SK-N-SH treated with all-trans-retinoic acid at 6 μM for 48 hours (cell line): ENCODE measurements around the gene HOXB13.

ENCODE experiments used
- GLIS3 ChIP-seq: fragments of 250-450 bp; sonication (Bioruptor Pico); IDR thresholded peaks from 2 replicates; pipeline ENCODE4 v1.5.0; 2020; ENCODE audit warnings: mild to moderate bottlenecking, moderate library complexity
- PPARA ChIP-seq: fragments of 250-450 bp; sonication (Bioruptor Pico); IDR thresholded peaks from 2 replicates; pipeline ENCODE4 v1.5.0; 2020; ENCODE audit warnings: mild to moderate bottlenecking, borderline replicate concordance
- RARB ChIP-seq: fragments of 250-450 bp; sonication (Bioruptor Pico); IDR thresholded peaks from 2 replicates; pipeline ENCODE4 v1.8.0; 2021; ENCODE audit warnings: mild to moderate bottlenecking, moderate library complexity
- ZFP3 ChIP-seq: fragments of 250-450 bp; sonication (Bioruptor Pico); IDR thresholded peaks from 2 replicates; pipeline ENCODE4 v1.5.0; 2020; ENCODE audit warnings: mild to moderate bottlenecking, moderate library complexity
- ZFP30 ChIP-seq: fragments of 450-650 bp; formaldehyde crosslinking; IDR thresholded peaks from 2 replicates; pipeline ENCODE4 v1.5.0; 2022; ENCODE audit warnings: mild to moderate bottlenecking, moderate library complexity
- ZNF565 ChIP-seq: fragments of 450-650 bp; formaldehyde crosslinking; conservative IDR thresholded peaks from 2 replicates; pipeline ENCODE4 v1.5.0; 2020; ENCODE audit warnings: low read depth, mild to moderate bottlenecking, moderate library complexity
- ZNF70 ChIP-seq: fragments of 450-650 bp; formaldehyde crosslinking; IDR thresholded peaks from 2 replicates; pipeline ENCODE4 v1.5.0; 2020; ENCODE audit warnings: mild to moderate bottlenecking, moderate library complexity
- ZNF8 ChIP-seq: fragments of 450-650 bp; formaldehyde crosslinking; IDR thresholded peaks from 2 replicates; pipeline ENCODE4 v1.5.0; 2020; ENCODE audit warnings: mild to moderate bottlenecking, moderate library complexity
- TF ChIP-seq, protein P1 (sequence below): fragments of 250-450 bp; sonication (Bioruptor Pico); IDR thresholded peaks from 2 replicates; pipeline ENCODE4 v1.8.0; 2020; ENCODE audit warnings: mild to moderate bottlenecking, moderate library complexity, borderline replicate concordance
- TF ChIP-seq, protein P2 (sequence below): fragments of 250-450 bp; sonication (Bioruptor Pico); IDR thresholded peaks from 2 replicates; pipeline ENCODE4 v1.8.0; 2021; ENCODE audit warnings: low read depth, mild to moderate bottlenecking, moderate library complexity, borderline replicate concordance
- TF ChIP-seq, protein P3 (sequence below): fragments of 250-450 bp; sonication (Bioruptor Pico); IDR thresholded peaks from 2 replicates; pipeline ENCODE4 v1.5.1; 2020; ENCODE audit warnings: low read depth, mild to moderate bottlenecking, moderate library complexity
- TF ChIP-seq, protein P4 (sequence below): fragments of 250-450 bp; sonication (Bioruptor Pico); IDR thresholded peaks from 2 replicates; pipeline ENCODE4 v1.5.1; 2021; ENCODE audit warnings: mild to moderate bottlenecking, moderate library complexity

DNA sequence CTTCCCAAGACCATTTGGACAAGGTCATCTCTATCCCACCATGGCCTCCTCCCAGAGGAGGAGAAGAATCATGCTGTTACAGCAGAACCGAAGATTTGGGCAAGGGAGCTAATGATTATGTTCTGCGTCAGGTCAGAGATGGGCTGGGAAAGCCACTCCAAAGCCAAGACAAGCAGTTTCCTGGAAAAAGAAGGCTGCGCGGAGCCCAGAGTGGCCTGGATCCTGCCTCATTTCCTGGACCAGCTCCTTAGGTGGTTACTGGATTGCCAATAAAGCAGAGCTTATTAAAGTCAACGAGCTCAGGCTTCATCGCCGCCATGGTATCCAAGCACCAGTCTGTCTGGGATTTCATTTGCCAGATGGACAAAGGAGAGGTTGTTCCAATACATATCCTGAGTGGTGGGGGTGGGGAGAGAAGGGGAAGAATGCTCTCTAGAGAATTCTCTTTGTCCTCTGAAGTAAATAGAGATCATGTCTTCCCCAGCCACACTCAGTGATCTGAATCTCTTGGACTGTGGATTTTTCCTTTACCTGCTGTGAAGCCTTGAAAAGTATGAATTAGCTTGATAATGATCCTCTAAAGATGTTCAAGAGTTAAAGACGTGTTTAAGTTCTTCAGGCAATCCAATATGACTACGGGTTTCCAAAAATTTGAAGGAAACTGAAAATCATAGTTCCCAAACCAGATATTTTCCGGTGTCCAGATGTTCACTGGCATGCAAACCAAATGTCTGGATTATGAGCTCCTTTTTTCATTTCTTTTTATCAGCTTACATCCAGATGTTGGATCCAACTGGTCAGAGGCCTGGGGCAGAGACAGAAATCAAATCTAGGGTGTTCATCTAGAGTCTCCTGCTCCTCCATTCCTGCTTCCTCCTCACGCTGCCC is 23.9 kb downstream of the HOXB13 start:
- TF ChIP-seq ZFP30: no peak
- TF ChIP-seq, protein P1, sequence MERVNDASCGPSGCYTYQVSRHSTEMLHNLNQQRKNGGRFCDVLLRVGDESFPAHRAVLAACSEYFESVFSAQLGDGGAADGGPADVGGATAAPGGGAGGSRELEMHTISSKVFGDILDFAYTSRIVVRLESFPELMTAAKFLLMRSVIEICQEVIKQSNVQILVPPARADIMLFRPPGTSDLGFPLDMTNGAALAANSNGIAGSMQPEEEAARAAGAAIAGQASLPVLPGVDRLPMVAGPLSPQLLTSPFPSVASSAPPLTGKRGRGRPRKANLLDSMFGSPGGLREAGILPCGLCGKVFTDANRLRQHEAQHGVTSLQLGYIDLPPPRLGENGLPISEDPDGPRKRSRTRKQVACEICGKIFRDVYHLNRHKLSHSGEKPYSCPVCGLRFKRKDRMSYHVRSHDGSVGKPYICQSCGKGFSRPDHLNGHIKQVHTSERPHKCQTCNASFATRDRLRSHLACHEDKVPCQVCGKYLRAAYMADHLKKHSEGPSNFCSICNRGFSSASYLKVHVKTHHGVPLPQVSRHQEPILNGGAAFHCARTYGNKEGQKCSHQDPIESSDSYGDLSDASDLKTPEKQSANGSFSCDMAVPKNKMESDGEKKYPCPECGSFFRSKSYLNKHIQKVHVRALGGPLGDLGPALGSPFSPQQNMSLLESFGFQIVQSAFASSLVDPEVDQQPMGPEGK (CRISPR knock-in tag): no peak
- TF ChIP-seq RARB (CRISPR knock-in tag): no peak
- TF ChIP-seq, protein P2, sequence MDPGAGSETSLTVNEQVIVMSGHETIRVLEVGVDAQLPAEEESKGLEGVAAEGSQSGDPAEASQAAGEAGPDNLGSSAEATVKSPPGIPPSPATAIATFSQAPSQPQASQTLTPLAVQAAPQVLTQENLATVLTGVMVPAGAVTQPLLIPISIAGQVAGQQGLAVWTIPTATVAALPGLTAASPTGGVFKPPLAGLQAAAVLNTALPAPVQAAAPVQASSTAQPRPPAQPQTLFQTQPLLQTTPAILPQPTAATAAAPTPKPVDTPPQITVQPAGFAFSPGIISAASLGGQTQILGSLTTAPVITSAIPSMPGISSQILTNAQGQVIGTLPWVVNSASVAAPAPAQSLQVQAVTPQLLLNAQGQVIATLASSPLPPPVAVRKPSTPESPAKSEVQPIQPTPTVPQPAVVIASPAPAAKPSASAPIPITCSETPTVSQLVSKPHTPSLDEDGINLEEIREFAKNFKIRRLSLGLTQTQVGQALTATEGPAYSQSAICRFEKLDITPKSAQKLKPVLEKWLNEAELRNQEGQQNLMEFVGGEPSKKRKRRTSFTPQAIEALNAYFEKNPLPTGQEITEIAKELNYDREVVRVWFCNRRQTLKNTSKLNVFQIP (CRISPR knock-in tag): no peak
- TF ChIP-seq PPARA (CRISPR knock-in tag): no peak
- TF ChIP-seq, protein P3, sequence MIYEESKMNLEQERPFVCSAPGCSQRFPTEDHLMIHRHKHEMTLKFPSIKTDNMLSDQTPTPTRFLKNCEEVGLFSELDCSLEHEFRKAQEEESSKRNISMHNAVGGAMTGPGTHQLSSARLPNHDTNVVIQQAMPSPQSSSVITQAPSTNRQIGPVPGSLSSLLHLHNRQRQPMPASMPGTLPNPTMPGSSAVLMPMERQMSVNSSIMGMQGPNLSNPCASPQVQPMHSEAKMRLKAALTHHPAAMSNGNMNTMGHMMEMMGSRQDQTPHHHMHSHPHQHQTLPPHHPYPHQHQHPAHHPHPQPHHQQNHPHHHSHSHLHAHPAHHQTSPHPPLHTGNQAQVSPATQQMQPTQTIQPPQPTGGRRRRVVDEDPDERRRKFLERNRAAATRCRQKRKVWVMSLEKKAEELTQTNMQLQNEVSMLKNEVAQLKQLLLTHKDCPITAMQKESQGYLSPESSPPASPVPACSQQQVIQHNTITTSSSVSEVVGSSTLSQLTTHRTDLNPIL (CRISPR knock-in tag): no peak
- TF ChIP-seq, protein P4, sequence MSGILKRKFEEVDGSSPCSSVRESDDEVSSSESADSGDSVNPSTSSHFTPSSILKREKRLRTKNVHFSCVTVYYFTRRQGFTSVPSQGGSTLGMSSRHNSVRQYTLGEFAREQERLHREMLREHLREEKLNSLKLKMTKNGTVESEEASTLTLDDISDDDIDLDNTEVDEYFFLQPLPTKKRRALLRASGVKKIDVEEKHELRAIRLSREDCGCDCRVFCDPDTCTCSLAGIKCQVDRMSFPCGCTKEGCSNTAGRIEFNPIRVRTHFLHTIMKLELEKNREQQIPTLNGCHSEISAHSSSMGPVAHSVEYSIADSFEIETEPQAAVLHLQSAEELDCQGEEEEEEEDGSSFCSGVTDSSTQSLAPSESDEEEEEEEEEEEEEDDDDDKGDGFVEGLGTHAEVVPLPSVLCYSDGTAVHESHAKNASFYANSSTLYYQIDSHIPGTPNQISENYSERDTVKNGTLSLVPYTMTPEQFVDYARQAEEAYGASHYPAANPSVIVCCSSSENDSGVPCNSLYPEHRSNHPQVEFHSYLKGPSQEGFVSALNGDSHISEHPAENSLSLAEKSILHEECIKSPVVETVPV (CRISPR knock-in tag): no peak
- no peak for TF ChIP-seq ZNF70
- TF ChIP-seq ZNF565 (CRISPR knock-in tag): no peak
- TF ChIP-seq ZNF8: no peak
- no peak for TF ChIP-seq ZFP3
- no peak for TF ChIP-seq GLIS3
